ENCODE data around the gene NHERF1. TPM values are rescaled to one million over a fixed set of nuclear protein-coding genes. Genes with fewer than 3 reads are reported as not detected.

NHERF1 gene
- polyA plus RNA-seq, 1 donor from 2014 or later = 177 TPM

Other genes with a start within 250 kb of the NHERF1 start
- not detected for gene CD300LB, start 217.2 kb upstream of the NHERF1 start, polyA plus RNA-seq
- gene CD300C, start 202.5 kb upstream of the NHERF1 start, polyA plus RNA-seq = 1.6 TPM
- 0.61 TPM for gene CD300H, start 181.1 kb upstream of the NHERF1 start, polyA plus RNA-seq
- not detected for gene CD300LD, start 156.3 kb upstream of the NHERF1 start, polyA plus RNA-seq
- gene CD300E, start 124.9 kb upstream of the NHERF1 start, polyA plus RNA-seq = 0.11 TPM
- gene CD300LF, start 35.7 kb upstream of the NHERF1 start, polyA plus RNA-seq = not detected
- 76.5 TPM for gene RAB37, start 11.4 kb upstream of the NHERF1 start, polyA plus RNA-seq
- 24.5 TPM for gene NAT9, start 27.7 kb downstream of the NHERF1 start, polyA plus RNA-seq
- gene GRIN2C, start 111.3 kb downstream of the NHERF1 start, polyA plus RNA-seq = not detected
- 5.9 TPM for gene FDXR, start 124.4 kb downstream of the NHERF1 start, polyA plus RNA-seq
- gene FADS6, start 145.0 kb downstream of the NHERF1 start, polyA plus RNA-seq = not detected
- gene USH1G, start 174.6 kb downstream of the NHERF1 start, polyA plus RNA-seq = not detected
- not detected for gene OTOP2, start 175.6 kb downstream of the NHERF1 start, polyA plus RNA-seq
- gene OTOP3, start 187.3 kb downstream of the NHERF1 start, polyA plus RNA-seq = not detected
- gene HID1, start 224.1 kb downstream of the NHERF1 start, polyA plus RNA-seq = 1.2 TPM
- gene CDR2L, start 239.0 kb downstream of the NHERF1 start, polyA plus RNA-seq = not detected